HepG2 (cell line): Measurements from ENCODE around the gene ALDH1A2.

Source experiments
- BCL6 ChIP-seq: IDR thresholded peaks from 2 replicates; pipeline ENCODE4 v1.6.1; 2016; ENCODE audit warnings: missing genetic modification reagents, missing compliant biosample characterization
- JUN ChIP-seq: sonication (generic); formaldehyde crosslinking; IDR thresholded peaks from 2 replicates; pipeline ENCODE4 v1.4.0; 2020; ENCODE audit warnings: mild to moderate bottlenecking, missing genetic modification reagents
- SP1 ChIP-seq, 2 experiments: fragments of 450-650 bp in 1 of 2; sonication (generic) in 1 of 2; formaldehyde crosslinking in 1 of 2; IDR thresholded peaks; 2 replicates each; pipeline versions ENCODE4 v1.4.0 to v1.6.1; 2016 to 2020; ENCODE audit warnings: missing genetic modification reagents in 1 of 2

- no peak for TF ChIP-seq SP1 (IDR thresholded peaks at IDR 0.05)
- TF ChIP-seq SP1 (CRISPR knock-in tag; IDR thresholded peaks at IDR 0.05) = no peak
- TF ChIP-seq JUN (CRISPR knock-in tag) = no peak
- TF ChIP-seq BCL6 (CRISPR knock-in tag) = no peak
Measured at GRCh38 chr15:58103482-58103881, 38.0 kb upstream of the ALDH1A2 start.
